SH-SY5Y (cell line): Measurements from ENCODE around the gene FAM13A.

Experiments
- GATA2 ChIP-seq: IDR thresholded peaks from 2 replicates; pipeline ENCODE4 v1.6.1; 2011; ENCODE audit warnings: mild to moderate bottlenecking, low read depth, low read length
- GATA3 ChIP-seq: IDR thresholded peaks from 2 replicates; pipeline ENCODE4 v1.6.1; 2011; ENCODE audit warnings: low read depth, mild to moderate bottlenecking, low read length, moderate library complexity

DNA sequence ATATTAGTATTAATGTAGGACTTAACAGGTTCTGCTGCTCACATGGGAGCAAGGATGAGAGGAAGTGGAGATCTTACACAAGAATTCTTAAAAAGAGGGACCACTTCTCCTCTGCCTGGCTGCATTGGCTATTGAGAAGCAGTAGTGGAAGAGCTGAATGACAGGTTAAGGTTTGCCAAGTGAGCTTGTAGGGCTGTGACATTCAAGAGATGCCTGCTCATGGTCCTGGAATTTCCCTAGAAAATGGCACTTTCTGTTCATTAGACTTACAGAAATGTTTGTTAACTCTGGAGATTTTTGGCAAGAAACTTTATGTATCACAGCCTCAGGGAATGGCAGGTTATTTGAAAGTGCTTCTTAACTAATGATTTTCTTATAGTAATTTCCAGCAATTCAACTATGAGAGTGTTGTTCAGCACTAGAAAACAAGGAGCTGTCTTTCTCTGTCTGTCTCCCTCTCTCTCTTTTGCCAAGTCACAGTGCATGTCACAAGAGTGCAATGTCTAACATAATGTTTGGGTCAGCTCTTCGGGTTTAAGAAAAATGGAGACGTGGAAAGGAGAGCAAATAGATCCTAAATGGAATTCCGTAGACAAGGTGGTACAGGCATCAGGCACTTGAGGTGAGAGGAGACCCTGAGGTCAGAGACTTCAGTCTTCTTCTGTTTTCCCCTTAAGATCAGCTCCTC, 351.0 kb downstream of the FAM13A start:
- TF ChIP-seq GATA2 (no peak), GATA3 (no peak)
